Loucy (cell line): ENCODE measurements around the gene RETREG3.

ENCODE experiments used
- H2AFZ ChIP-seq: fragments of 200-600 bp; sonication (generic); 2 replicates; pipeline ENCODE4 v1.6.0; 2016; ENCODE audit warnings: antibody characterized with exemption, mild to moderate bottlenecking, low read length, moderate library complexity
- H3F3A ChIP-seq: fragments of 200-600 bp; 2 replicates; pipeline ENCODE4 v1.6.0; 2016; ENCODE audit warnings: antibody characterized with exemption, low read depth, mild to moderate bottlenecking
- H3K27me3 ChIP-seq: fragments of 200-600 bp; sonication (generic); 2 replicates; pipeline ENCODE4 v1.6.1; 2014; ENCODE audit warnings: low read length, mild to moderate bottlenecking; ENCODE audit not compliant: insufficient read depth, poor library complexity, severe bottlenecking
- H3K36me3 ChIP-seq: fragments of 200-600 bp; sonication (generic); 2 replicates; pipeline ENCODE4 v1.6.1; 2016; ENCODE audit warnings: low read length; ENCODE audit not compliant: insufficient read depth
- H3K4me1 ChIP-seq: fragments of 200-600 bp; sonication (generic); 2 replicates; pipeline ENCODE4 v1.5.1; 2014; ENCODE audit warnings: low read length, mild to moderate bottlenecking; ENCODE audit not compliant: insufficient read depth, poor library complexity, severe bottlenecking
- H3K4me2 ChIP-seq: fragments of 200-600 bp; sonication (generic); 2 replicates; pipeline ENCODE4 v1.6.0; 2014; ENCODE audit warnings: antibody characterized with exemption, low read length, low read depth, mild to moderate bottlenecking; ENCODE audit not compliant: poor library complexity, severe bottlenecking
- H3K4me3 ChIP-seq: fragments of 200-600 bp; sonication (generic); 2 replicates; pipeline ENCODE4 v1.5.1; 2014; ENCODE audit warnings: low read length, mild to moderate bottlenecking, mixed read lengths; ENCODE audit not compliant: poor library complexity, severe bottlenecking
- H3K79me2 ChIP-seq: fragments of 200-600 bp; sonication (generic); 2 replicates; pipeline ENCODE4 v1.6.1; 2014; ENCODE audit warnings: low read length; ENCODE audit not compliant: insufficient read depth
- H3K9ac ChIP-seq: fragments of 200-600 bp; sonication (generic); 2 replicates; pipeline ENCODE4 v1.6.0; 2014; ENCODE audit warnings: mild to moderate bottlenecking, low read depth, low read length, moderate library complexity; ENCODE audit not compliant: poor library complexity, severe bottlenecking
- H3K9me2 ChIP-seq: fragments of 200-600 bp; sonication (generic); replicated peaks from 2 replicates; pipeline ENCODE4 v1.6.1; 2016; ENCODE audit warnings: low read depth, low read length, mixed read lengths
- H3K9me3 ChIP-seq: fragments of 200-600 bp; sonication (generic); 2 replicates; pipeline ENCODE4 v1.6.1; 2014; ENCODE audit warnings: mild to moderate bottlenecking, antibody characterized with exemption, low read length, low read depth; ENCODE audit not compliant: insufficient read depth
- H4K20me1 ChIP-seq: fragments of 200-600 bp; sonication (generic); 2 replicates; pipeline ENCODE4 v1.6.0; 2014; ENCODE audit warnings: antibody characterized with exemption, low read length, mild to moderate bottlenecking; ENCODE audit not compliant: insufficient read depth, poor library complexity, severe bottlenecking
- EZH2phosphoT487 ChIP-seq: fragments of 200-600 bp; IDR thresholded peaks from 2 replicates; pipeline ENCODE4 v1.6.1; 2018; ENCODE audit warnings: antibody characterized with exemption, mild to moderate bottlenecking, moderate library complexity, borderline replicate concordance
- TF ChIP-seq, protein P1 (sequence below): fragments of 200-600 bp; sonication (generic); conservative IDR thresholded peaks from 2 replicates; pipeline ENCODE4 v1.5.1; 2014; ENCODE audit warnings: mild to moderate bottlenecking, antibody characterized with exemption, low read length

The RETREG3 gene

DNA sequence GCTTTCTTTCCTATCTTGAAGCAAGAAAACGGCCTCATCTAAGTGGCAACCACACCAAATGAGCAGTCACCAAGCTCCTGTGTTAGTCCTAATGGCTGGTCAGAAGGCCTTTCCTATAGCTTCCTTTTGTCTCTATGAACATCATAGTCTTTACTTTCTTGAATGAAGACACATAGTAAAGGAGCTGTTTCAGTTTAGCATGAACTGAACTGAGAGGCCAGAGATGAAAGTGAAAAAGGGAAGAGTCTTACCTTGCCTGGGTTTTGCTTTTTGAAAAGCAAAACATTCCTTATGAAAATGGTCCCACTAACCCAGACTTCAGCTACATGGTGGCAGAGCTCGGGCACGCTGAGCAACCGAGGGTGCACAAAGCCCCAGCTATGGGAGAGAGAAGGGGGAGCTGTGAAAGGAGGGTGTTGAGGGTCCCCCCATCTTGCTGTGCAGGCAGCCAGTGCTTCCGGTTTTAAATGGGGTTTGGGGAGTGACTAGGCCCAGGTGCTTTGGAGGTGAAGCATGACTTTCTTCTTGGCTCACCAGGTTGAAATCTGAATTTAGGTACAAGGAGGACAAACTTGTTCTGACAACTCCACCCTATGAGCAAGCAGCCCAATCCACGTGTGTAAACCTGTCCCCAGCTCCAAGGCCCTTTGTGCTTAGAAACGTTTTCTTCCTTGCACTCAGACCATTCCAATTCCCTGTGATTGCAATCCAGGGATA is 22.5 kb downstream of the RETREG3 start:
- no peaks in the 10 kb centered on the region for H4K20me1 ChIP-seq
- H3F3A ChIP-seq, result no peaks in the 10 kb centered on the region
- no peaks in the 10 kb centered on the region for H3K79me2 ChIP-seq
- H3K4me2 ChIP-seq, result no peak overlapping the region
- no peaks in the 10 kb centered on the region for H3K9me2 ChIP-seq
- no peak overlapping the region for H2AFZ ChIP-seq
- H3K27me3 ChIP-seq, result no peaks in the 10 kb centered on the region
- H3K36me3 ChIP-seq, result peaks cover 71% of the 10 kb centered on the region; the same call in 1 of the 2 replicates
- no peaks in the 10 kb centered on the region for H3K9me3 ChIP-seq
- H3K4me1 ChIP-seq, result no peaks in the 10 kb centered on the region
- H3K9ac ChIP-seq, result no peak overlapping the region
- TF ChIP-seq EZH2phosphoT487, result no peak
- TF ChIP-seq, protein P1, sequence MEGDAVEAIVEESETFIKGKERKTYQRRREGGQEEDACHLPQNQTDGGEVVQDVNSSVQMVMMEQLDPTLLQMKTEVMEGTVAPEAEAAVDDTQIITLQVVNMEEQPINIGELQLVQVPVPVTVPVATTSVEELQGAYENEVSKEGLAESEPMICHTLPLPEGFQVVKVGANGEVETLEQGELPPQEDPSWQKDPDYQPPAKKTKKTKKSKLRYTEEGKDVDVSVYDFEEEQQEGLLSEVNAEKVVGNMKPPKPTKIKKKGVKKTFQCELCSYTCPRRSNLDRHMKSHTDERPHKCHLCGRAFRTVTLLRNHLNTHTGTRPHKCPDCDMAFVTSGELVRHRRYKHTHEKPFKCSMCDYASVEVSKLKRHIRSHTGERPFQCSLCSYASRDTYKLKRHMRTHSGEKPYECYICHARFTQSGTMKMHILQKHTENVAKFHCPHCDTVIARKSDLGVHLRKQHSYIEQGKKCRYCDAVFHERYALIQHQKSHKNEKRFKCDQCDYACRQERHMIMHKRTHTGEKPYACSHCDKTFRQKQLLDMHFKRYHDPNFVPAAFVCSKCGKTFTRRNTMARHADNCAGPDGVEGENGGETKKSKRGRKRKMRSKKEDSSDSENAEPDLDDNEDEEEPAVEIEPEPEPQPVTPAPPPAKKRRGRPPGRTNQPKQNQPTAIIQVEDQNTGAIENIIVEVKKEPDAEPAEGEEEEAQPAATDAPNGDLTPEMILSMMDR, result no peak
- no peak overlapping the region for H3K4me3 ChIP-seq

GRCh38 chr17:42585353-42585752 is 23.8 kb downstream of the RETREG3 start:
- peaks cover 74% of the 10 kb centered on the region; the same call in 1 of the 2 replicates for H3K36me3 ChIP-seq

GRCh38 chr17:42584880-42585279 is 24.3 kb downstream of the RETREG3 start:
- Histone ChIP-seq H3F3A (no peaks in the 10 kb centered on the region), H3K27me3 (no peaks in the 10 kb centered on the region), H3K36me3 (peaks cover 75% of the 10 kb centered on the region; the same call in 1 of the 2 replicates), H3K9me3 (no peaks in the 10 kb centered on the region), H4K20me1 (no peaks in the 10 kb centered on the region), H3K4me1 (no peaks in the 10 kb centered on the region), H3K9ac (no peak overlapping the region), H3K4me3 (no peak overlapping the region), H2AFZ (no peak overlapping the region), H3K79me2 (no peaks in the 10 kb centered on the region), H3K9me2 (no peaks in the 10 kb centered on the region), H3K4me2 (no peak overlapping the region)
- TF ChIP-seq, protein P1, result no peak
- no peak for TF ChIP-seq EZH2phosphoT487

More at GRCh38 chr17:42585353-42585752, 23.8 kb downstream of the RETREG3 start:
- no peak overlapping the region for H2AFZ ChIP-seq
- no peaks in the 10 kb centered on the region for H3K9me3 ChIP-seq
- no peaks in the 10 kb centered on the region for H3K79me2 ChIP-seq
- no peak overlapping the region for H3K4me2 ChIP-seq
- H4K20me1 ChIP-seq, result no peaks in the 10 kb centered on the region
- no peaks in the 10 kb centered on the region for H3F3A ChIP-seq
- no peak overlapping the region for H3K4me3 ChIP-seq
- H3K9ac ChIP-seq, result no peak overlapping the region
- H3K9me2 ChIP-seq, result no peaks in the 10 kb centered on the region
- no peaks in the 10 kb centered on the region for H3K4me1 ChIP-seq
- no peak for TF ChIP-seq EZH2phosphoT487
- TF ChIP-seq, protein P1, result no peak
- no peaks in the 10 kb centered on the region for H3K27me3 ChIP-seq
